HG02840 (cell line): ENCODE results near the gene FGFR2.

Experiments
- ATAC-seq: cut with Tn5 transposase; IDR thresholded peaks from one replicate; pipeline ENCODE4 v1.9.1; 2021; ENCODE audit warnings: mild to moderate bottlenecking, moderate library complexity, moderate number of reproducible peaks; ENCODE audit not compliant: unreplicated experiment, low FRiP score

The FGFR2 gene

DNA sequence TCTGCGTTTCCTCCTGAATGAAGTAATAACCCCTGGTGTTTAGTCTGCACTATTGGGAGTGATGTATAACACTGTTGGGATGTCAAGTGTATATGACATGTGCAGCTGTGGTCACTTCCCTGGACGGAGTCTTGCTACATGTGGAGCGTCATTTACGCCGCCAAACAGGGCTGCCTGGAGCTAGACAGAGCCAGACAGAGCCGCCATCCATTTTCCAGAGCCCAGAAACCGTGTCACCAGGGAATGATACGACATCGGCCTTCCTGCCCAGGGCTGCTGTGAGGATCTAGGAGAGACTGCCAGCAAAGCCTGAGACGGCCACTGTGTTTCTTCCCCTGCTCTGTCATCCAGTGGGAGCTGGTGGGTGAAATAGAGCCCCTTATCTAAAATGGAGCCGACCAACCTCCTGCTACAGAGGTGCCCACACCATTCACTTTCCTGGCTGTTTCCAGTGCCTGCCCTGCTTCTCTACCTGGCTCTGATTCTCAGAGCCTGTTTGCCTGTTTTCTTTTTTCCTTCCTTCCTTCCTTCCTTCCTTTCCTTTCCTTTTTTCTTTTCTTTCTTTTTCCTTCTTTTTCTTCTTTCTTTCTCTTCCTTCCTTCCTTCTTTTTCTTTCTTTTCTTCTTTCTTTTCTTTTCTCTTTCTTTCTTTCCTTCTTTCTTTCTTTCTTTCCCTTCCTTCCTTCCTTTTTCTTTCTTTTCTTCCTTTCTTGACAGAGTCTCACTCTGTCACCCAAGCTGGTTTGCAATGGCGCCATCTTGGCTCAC is 13.3 kb upstream of the FGFR2 start:
- ATAC-seq, result no peak

DNA sequence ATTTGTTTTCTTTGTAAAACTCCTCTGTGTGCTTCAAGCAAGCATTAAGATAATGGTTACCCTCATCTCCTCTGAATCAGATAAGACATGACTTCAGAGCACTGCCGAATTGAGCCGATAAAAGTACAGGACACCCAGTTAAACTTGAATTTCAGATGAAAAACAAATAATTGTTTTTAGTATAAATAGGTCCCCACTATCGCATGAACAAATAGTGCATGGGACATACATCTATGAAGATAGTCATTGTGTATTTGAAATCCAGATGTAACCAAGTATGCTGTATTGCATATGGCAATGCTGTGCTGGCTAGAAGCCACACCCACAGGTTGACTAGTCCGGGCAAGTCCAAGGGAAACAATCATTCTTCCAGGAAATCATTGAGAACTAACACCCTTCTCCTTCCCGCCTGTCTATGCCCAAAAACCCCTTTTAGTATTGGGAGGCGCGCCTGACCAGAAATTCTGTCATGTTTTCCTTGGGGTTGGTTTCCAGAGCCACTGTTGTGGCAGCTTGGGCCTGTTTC is 12.6 kb upstream of the FGFR2 start:
- no peak for ATAC-seq

DNA sequence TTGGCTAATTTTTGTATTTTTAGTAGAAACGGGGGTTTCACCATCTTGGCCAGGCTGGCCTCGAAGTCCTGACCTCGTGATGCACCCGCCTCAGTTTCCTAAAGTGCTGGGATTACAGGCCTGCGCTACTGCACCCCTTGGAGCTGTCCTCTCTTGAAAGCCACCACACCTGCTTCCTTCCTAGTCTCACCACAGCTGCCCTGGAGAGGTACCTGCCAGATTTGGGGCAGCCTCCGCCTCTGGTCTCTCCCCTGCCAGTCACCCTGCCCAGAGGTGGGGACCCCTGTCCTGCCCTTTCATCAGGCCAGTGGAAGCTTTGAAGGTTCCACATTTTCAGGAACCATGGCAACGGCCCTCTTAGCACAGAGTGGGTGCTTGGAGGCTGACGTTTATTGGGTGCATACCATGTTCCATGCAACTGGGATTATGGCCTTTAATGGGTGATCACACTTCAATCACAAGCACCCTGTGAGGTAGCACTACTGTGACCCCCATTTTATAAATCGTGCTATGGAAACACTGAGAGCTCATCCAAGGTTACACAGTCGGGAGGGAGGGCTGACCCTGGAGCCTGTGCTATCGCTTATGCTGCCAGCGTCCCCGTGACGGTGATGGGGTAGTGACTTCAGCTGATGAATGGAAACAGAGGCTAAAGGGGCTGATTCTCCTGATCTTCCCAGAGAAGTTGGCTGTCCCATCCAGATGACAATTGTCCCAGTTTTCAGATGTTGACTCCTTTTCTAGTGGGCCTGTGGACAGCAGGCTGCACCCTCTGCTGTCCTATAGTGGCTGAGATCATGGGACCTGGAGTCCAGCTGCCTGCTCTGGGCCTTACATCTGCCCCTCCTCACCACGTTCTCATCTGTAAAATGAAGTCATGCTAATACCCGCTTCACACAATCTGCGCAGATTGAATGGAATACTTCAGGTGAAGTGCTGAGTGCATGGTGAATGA is 11.5 kb upstream of the FGFR2 start:
- ATAC-seq, result no peak

DNA sequence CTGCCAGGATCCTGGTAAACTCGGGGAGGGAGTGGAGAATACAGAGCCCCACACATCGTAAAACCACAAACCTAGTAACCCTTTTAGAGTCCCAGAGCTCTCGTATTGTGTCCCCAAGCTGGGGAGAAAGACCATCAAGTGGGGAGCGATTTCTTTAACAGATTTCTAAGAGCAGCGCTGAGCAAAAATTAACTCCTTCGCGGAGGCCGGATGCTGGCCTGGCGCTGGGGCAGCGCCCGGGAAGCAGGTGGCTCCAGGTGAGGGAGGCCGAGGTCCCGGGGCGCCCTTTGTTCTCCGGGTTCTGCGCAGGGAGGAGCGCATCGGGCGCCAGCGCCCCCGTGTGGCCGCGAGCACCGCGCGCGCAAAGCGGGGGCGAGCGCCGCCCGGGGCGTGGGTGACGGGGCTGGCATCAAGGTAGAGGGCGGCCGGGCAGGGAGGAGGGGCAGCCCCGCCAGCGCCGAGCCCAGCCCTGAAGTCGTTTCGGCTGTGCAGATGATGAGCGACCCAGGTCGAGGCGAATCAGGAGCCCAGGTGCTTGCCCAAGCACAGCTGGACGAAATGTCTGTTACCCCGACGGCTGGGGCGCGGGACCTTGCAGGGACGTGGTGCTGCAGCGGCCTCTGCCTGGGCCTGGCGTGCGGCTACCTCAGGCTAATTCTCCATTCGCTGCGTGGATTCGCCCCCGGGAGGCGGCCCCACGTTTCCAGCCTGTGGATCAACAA is 10.4 kb upstream of the FGFR2 start:
- peak; percentile 62 for ATAC-seq

DNA sequence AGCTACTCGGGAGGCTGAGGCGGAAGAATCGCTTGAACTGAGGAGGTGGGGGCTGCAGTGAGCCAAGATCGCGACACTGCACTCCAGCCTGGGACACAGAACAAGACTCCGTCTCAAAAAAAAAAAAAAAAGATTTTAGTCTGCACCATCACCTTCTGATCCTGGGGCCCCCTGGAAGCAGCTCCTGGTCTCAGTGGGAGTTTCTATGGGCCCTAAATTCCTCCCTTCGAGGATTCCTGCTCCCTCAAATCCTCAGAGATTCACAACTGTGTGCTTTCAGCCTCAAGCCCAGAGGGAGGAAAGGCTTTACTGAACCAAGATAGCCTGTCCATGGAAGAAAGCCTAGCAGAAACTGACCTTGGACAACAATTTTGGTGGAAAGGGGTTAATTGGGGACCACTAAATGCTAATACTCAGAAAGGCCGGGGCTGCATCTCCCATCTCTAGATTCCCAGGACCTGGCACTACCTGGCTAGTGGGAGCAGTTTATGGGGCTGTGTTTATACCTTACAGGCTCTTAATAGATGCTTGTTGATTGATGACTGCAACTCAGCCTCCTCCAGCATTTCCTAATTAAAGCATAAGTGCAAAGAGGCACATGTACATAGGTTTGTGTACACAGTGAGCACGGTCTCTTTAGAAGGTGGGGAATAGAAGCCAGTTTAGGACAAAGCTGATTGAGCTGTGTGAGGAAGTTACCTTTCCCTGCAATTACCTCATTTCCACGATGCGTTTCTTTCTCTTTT is 9.2 kb upstream of the FGFR2 start:
- ATAC-seq, result no peak

DNA sequence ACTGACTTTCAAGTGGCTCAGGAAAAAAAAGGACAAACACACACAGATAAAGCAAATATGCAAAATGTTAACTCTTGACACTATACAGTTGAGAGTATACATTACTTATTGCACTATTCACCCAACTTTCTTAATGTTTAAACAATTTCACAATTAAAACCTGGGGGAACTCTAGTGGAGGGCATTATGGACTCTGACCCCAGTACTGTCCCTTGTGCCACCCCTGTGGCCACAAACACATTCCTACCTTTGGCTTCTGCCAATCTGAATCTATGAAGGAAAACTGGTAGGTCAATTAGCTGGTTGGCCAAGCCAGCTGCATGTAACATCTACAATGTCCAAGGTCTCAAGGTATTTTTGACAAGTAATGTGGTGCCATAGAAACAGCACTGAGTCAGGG is 7.5 kb upstream of the FGFR2 start:
- ATAC-seq, result no peak

DNA sequence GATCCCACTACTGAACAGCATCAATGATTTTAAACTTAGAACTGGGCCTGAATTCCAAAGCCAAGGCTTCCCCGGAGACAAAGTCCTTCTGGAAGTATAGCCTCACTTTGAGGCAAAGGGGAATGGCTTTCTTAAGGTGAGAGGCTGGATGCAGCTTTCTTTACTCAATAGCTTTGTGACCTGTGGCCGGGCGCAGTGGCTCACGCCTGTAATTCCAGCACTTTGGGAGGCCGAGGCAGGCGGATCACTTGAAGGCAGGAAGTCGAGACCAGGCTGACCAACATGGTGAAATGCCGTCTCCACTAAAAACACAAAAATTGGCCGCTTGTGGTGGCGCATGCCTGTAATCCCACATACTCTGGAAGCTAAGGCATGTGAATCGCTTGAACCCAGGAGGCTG is 3.2 kb upstream of the FGFR2 start:
- ATAC-seq, result no peak

DNA sequence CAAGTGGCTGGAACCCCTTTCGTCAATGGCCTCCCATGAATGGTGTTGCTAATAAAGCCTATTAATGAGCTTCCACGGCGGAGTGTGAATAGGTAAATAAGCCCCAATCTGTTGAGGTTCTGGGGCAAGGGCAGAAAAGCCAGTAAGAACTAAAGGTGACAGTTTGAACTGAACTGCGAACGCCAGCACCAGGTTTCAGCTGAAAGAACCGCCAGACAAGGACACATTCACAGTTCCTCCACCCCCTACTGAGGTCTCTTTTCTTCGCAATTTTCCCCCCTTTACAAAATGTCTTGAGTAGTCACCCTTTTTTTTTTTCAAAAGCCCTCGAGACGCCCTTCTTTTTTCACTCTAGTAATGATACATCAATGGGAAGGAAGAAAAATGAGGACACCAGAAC is 2.4 kb upstream of the FGFR2 start:
- no peak for ATAC-seq

DNA sequence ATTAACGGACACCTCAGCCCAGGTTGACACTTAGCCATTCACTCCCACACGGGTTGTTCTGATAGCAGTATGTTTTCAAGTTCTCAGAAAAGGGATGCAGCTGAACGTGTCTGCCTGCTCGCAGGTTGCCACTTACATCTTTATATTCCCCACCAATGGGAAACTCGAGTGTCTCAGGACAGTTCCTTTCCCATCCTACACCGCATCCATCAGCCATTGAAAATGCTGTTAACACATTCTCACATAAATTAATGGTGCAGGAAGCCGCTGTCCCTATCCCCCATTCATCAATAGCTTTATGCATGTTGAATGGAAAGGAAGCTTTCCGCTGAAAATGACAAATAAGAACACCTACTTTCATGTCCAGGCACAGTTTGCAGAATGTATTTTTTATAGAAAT is 1.7 kb upstream of the FGFR2 start:
- no peak for ATAC-seq

DNA sequence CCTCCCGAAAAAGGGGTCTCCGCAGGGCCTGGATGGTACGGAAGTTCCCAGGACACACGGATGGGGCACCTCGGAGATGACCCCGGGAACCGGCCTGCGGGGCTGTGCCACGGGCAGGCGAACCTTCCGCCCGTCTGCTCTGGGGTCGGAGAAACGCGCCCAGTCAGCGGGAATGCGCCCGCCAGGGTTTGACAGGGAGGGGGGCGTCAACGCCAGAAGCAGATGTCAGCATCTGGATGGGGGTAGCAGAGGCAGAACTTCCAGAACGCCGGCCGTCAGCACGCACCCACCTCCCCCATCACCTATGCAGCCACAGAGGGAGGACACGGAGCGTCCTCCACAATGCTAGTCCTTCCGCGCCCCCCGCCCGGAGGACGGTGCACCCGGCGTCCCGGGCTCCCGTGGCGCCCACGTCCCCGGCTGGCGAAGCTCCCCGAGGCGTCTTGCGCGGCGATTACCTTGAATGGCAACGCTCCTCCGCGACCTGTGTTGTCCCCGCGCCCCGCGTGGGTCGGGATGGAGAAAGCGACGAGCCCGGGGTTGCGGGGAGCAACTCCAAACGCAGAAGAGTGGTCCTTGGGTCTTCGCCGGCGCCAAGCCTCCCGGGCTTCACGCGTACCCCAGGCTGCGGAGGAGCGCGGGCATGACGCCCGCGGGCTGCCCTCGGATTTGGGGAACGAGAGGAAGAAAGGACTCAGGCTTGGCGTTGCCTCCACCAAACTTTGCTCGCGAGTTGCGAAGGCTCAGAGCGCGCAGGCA is 561 bp downstream of the FGFR2 start:
- ATAC-seq, result no peak

DNA sequence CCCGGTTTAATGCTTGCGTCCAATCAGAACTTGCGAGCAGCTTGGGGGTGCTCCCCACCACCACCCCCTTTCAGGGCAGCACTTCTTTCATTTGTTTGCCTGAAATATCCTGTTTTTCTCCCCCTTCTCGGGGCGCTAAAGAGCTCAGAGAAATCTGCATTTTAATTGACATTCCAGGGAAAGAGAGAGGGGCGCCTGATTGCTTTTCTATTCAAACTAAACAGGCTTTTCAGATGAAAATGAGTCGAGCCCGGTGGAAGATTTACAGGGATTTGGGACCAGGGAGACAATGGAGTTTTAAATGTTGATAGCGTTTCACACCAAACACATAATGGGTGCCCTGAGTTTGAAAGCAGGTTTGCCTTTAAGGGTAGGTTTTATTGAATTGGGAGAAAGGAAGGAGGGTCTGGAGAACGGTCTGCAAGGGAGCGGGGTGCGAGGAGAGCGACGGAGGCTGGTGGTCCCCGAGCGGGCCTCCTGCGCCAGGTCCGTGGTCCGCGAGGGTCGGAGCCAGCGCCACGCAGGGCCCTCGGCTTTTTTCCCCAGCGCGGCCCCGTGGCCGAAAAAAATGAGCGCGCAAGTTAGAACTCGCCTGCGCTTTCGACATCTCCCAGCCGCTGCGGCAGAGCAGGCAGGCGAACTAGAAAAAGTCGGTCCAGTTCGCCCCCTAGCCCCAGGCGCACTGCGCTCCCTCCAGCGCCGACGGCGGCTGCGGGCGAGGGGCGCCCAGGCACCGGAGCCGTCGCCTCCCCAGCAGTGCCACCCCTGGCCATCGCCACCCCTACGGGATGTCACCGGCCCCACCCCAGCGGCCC is 1.3 kb downstream of the FGFR2 start:
- ATAC-seq, result no peak

DNA sequence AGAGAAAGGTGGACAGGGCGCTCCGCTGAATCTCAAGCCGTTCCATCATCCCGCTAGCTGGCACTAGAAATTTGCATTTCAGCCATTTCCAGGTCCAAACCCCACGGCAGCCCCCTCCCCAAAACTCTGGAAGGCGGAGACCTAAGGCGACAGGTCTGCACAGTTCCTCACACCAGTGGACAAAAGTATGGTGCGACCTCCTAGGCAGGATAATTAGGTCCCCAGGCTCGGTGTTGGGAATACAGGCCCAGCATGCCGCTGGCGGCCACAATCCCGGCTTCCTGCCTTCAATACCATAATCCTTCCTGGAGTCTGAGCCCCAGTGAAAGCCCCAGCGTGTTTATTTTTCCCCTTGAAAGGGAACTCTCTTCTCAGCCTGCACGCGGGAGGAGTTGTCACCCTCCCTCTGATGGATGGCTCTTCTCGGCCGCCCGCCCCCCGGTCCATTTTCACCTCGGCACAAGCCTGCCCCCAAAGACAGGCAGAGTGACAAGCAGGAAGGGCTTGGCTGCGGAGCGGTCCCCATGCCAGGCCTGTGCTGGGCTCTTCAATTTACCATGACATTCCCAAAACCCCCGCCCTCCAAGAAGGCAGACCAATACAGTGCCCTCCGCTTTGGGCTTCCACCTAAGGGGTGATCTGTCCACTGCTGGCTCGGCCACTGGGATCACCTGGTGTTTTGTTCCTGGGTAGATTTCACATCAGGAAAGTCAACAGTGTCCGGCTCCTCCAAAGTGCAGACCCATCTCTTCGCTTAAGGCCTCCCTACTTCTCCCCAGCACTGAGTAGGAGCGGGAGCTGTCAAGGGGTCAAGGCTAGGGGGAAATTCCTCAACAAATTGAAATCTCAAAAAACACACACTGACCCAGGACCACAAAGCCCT is 2.2 kb downstream of the FGFR2 start:
- no peak for ATAC-seq

DNA sequence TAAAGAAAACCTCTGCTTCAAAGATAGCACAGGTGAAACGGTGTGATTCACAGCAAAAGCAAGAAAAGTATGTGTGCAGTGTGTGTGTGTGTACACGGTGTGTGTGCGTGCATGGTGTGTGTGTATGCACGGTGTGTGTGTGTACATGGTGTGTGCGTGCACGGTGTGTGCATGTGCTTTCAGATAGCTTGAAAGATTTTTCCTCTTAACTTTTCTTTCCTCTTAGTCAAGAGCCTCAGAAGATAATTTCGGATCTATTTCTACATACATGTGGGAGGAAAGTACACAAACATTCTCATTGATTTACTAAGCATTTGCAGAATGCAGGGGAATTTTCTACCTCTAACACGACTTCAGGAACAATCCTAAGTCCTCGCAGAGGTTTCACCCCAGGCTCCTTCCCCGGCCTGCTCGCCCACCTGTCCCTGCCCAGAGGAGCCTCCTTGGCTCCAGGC is 2.9 kb downstream of the FGFR2 start:
- ATAC-seq, result no peak

DNA sequence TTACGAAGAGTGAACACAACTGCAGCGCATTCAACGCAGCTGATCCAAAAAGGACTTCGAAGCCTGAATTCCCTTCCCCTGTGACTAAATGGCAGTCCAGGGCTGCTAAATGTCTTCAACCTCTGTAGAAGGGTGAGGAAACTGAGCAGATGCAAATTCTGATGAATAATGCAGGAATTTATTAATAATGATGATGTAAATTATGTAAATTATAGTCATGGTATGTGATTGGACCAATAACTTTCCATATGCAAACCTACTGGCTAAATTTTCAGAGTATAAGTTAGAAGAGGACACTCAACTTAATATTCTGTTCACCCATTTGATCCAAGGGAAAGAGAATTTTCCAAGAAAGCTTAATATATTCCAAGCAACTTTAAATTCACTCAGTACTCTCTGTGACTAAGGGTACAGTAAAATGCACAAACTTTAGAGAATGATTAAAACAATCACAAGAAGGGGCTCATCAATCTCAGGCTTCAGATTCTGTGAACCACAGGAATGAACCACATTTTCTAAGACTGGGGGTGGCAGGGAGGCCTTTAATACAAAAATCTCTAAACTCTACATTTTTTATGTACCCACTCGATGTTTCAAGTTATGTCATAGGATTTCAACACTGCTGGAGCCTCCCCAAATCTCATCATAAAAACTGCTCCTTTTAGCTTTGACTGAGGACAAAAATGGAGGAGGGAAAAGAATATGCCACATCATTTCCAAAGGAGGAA is 3.5 kb downstream of the FGFR2 start:
- ATAC-seq, result no peak

DNA sequence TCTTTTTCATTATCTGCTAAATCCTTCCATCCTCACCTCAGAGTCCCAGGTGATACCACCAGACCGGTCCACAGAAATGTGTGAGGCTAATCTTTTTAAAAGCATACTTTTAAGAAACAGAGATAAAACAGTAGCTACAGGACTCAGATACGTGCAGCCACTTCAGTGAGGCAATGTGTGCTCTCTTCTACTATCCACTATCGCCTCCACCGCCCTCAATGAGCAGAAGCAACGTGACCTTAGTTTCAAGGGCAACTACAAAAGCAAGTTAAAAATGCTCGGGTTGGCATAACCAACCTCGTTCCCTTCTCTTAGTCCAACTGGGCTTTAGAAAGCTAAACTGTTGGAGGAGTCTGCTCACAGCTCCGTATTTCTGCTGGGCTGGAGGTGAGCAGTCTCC is 4.2 kb downstream of the FGFR2 start:
- no peak for ATAC-seq

DNA sequence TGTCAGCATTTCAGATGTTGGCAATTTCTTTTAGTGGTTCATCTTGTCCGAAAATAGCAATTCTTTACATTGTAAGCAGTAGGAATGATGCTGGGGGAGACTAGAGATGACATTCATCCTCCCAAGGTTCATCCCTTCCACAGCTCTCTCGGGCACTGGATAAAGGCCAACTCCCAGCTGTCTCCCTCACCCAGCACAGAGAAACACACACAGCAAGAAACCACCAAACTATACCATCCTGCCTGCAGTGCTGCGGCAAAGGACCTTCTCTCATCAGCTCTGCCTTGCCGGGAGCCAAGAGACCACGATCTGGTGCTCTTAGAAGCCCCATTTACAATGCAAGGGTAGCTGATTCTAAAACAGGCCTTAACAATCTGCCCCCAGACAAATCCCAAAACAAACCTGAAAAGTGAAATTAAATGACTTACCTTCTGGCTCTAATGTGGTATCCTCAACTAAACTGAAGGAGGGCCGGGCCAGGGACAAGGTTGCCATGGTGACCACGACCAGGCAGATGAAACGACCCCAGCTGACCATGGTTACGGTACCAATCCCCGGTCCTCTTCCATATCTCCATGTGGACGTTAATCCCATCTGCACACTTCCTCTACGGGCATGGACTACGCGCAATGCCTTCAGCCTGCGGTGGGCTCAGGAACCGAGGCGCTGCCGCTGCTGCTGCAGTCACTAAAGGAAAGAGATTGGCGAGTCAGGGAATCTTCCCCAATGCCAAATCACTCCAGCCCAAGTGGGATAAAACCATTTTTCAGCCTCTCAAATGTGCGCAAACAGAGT is 4.8 kb downstream of the FGFR2 start:
- ATAC-seq, result no peak
